GM19328 (cell line): Measurements from ENCODE around the gene SOX2.
"Not testable (repeated sequence)": the region's sequence is repeated elsewhere in the genome, so short reads cannot be mapped to it uniquely, and the experiment has no call there.

ENCODE experiments used
- ATAC-seq: cut with Tn5 transposase; IDR thresholded peaks from one replicate; pipeline ENCODE4 v1.9.1; 2021; ENCODE audit warnings: mild to moderate bottlenecking, moderate library complexity; ENCODE audit not compliant: unreplicated experiment

SOX2 gene

GRCh38 chr3:181756645-181757297, 45.0 kb downstream of the SOX2 start:
- no peak for ATAC-seq

- no peak for ATAC-seq
These were observed 46.1 kb downstream of the SOX2 start for GRCh38 chr3:181757694-181758306.

GRCh38 chr3:181761906-181762305, 50.2 kb downstream of the SOX2 start:
- ATAC-seq: no peak

GRCh38 chr3:181764033-181764432, 52.3 kb downstream of the SOX2 start:
- ATAC-seq: not testable (repeated sequence)
